ENCODE data around the gene DLG5. TPM values are rescaled to one million over a fixed set of nuclear protein-coding genes. Genes with fewer than 3 reads are reported as not detected.

DLG5 gene
- total RNA-seq, 1 donor from 2014 or later: 60.5 TPM

GRCh38 chr10:77907900-77908717 is 18.4 kb downstream of the DLG5 start:
- DNase-seq (ENCODE audit: low spot score): no peak
- TF ChIP-seq CTCF (IDR thresholded peaks at IDR 0.05): peak; percentile 35
- Mint-ChIP-seq H3K4me3 (ENCODE audit: unreplicated experiment) (no peak overlapping the region), H3K9me3 (ENCODE audit: low read depth) (no peaks in the 10 kb centered on the region), H3K4me1 (ENCODE audit: low read depth) (peaks cover 33% of the 10 kb centered on the region), H3K36me3 (ENCODE audit: low read depth) (no peaks in the 10 kb centered on the region), H3K27me3 (ENCODE audit: low read depth) (no peaks in the 10 kb centered on the region), H3K27ac (ENCODE audit: unreplicated experiment) (no peak overlapping the region)

- no peak for TF ChIP-seq CTCF (IDR thresholded peaks at IDR 0.05)
- Mint-ChIP-seq H3K4me3 (ENCODE audit: unreplicated experiment) (no peak overlapping the region), H3K4me1 (ENCODE audit: low read depth) (peaks cover 33% of the 10 kb centered on the region), H3K27ac (ENCODE audit: unreplicated experiment) (no peak overlapping the region), H3K27me3 (ENCODE audit: low read depth) (no peaks in the 10 kb centered on the region), H3K9me3 (ENCODE audit: low read depth) (no peaks in the 10 kb centered on the region), H3K36me3 (ENCODE audit: low read depth) (no peaks in the 10 kb centered on the region)
- DNase-seq (ENCODE audit: low spot score): no peak
These were observed 19.1 kb downstream of the DLG5 start for GRCh38 chr10:77907462-77907861.

GRCh38 chr10:77906951-77907421 is 19.6 kb downstream of the DLG5 start:
- DNase-seq (ENCODE audit: low spot score): no peak
- Mint-ChIP-seq H3K27ac (ENCODE audit: unreplicated experiment) (no peak overlapping the region), H3K4me3 (ENCODE audit: unreplicated experiment) (no peak overlapping the region), H3K27me3 (ENCODE audit: low read depth) (no peaks in the 10 kb centered on the region), H3K36me3 (ENCODE audit: low read depth) (no peaks in the 10 kb centered on the region), H3K9me3 (ENCODE audit: low read depth) (no peaks in the 10 kb centered on the region), H3K4me1 (ENCODE audit: low read depth) (peaks cover 33% of the 10 kb centered on the region)
- no peak for TF ChIP-seq CTCF (IDR thresholded peaks at IDR 0.05)

- no peak for TF ChIP-seq CTCF (IDR thresholded peaks at IDR 0.05)
- DNase-seq (ENCODE audit: low spot score): no peak
- Mint-ChIP-seq H3K4me1 (ENCODE audit: low read depth) (peaks cover 28% of the 10 kb centered on the region), H3K9me3 (ENCODE audit: low read depth) (no peaks in the 10 kb centered on the region), H3K4me3 (ENCODE audit: unreplicated experiment) (no peak overlapping the region), H3K36me3 (ENCODE audit: low read depth) (no peaks in the 10 kb centered on the region), H3K27ac (ENCODE audit: unreplicated experiment) (no peak overlapping the region), H3K27me3 (ENCODE audit: low read depth) (no peaks in the 10 kb centered on the region)
These were observed 20.8 kb downstream of the DLG5 start for GRCh38 chr10:77905781-77906180.

GRCh38 chr10:77905086-77905748 is 21.3 kb downstream of the DLG5 start:
- Mint-ChIP-seq H3K4me3 (ENCODE audit: unreplicated experiment) (no peak overlapping the region), H3K4me1 (ENCODE audit: low read depth) (peaks cover 27% of the 10 kb centered on the region), H3K27me3 (ENCODE audit: low read depth) (no peaks in the 10 kb centered on the region), H3K9me3 (ENCODE audit: low read depth) (no peaks in the 10 kb centered on the region), H3K27ac (ENCODE audit: unreplicated experiment) (no peak overlapping the region), H3K36me3 (ENCODE audit: low read depth) (no peaks in the 10 kb centered on the region)
- DNase-seq (ENCODE audit: low spot score): no peak
- TF ChIP-seq CTCF (IDR thresholded peaks at IDR 0.05): no peak
